Liver (tissue), 9 donors: ENCODE measurements around the gene VGLL3. TPM values are rescaled to one million over a fixed set of nuclear protein-coding genes. Genes with fewer than 3 reads are reported as not detected.

ENCODE experiments used
- DNase-seq: peaks from one replicate; pipeline ENCODE4 v3.0.0-alpha.2; 2017; ENCODE audit warnings: low spot score
- H3K27ac ChIP-seq, 2 donors: one replicate each; pipeline ENCODE4 v1.7.0; 2013; ENCODE audit warnings: inconsistent platforms in 2 of 2, low read length in 2 of 2, control low read depth in 1 of 2, low read depth in 1 of 2, mild to moderate bottlenecking in 1 of 2
- H3K27me3 ChIP-seq, 4 donors: one replicate each; pipeline versions ENCODE4 v1.6.1 to v1.7.0; 2013; ENCODE audit warnings: low read length in 3 of 4, inconsistent platforms in 1 of 4, mild to moderate bottlenecking in 1 of 4, moderate library complexity in 1 of 4; ENCODE audit not compliant: control insufficient read depth in 4 of 4, insufficient read depth in 4 of 4
- H3K36me3 ChIP-seq, 4 donors: one replicate each; pipeline versions ENCODE4 v1.6.1 to v1.7.0; 2013; ENCODE audit warnings: low read length in 3 of 4, mild to moderate bottlenecking in 3 of 4, low read depth in 1 of 4, moderate library complexity in 1 of 4; ENCODE audit not compliant: control insufficient read depth in 4 of 4, insufficient read depth in 3 of 4
- H3K4me1 ChIP-seq, 4 donors: one replicate each; pipeline versions ENCODE4 v1.6.1 to v1.7.0; 2013; ENCODE audit warnings: low read length in 3 of 4, mild to moderate bottlenecking in 3 of 4, moderate library complexity in 1 of 4; ENCODE audit not compliant: control insufficient read depth in 4 of 4, insufficient read depth in 4 of 4
- H3K4me3 ChIP-seq, 3 donors: one replicate each; pipeline versions ENCODE4 v1.6.1 to v1.7.0; 2013; ENCODE audit warnings: low read length in 3 of 3, control low read depth in 1 of 3, low read depth in 1 of 3, mild to moderate bottlenecking in 1 of 3
- H3K9ac ChIP-seq, 2 donors: one replicate each; pipeline ENCODE4 v1.7.0; 2013; ENCODE audit warnings: low read length in 2 of 2, mild to moderate bottlenecking in 2 of 2, moderate library complexity in 2 of 2, control low read depth in 1 of 2, low read depth in 1 of 2
- H3K9me3 ChIP-seq, 4 donors: one replicate each; pipeline versions ENCODE4 v1.6.1 to v1.7.0; 2013; ENCODE audit warnings: low read length in 3 of 4; ENCODE audit not compliant: control insufficient read depth in 4 of 4
- ATF3 ChIP-seq: IDR thresholded peaks from 2 replicates; pipeline ENCODE4 v1.6.1; 2016; ENCODE audit warnings: antibody characterized with exemption
- CTCF ChIP-seq: fragments of 150-350 bp; IDR thresholded peaks from 2 replicates; pipeline ENCODE4 v1.5.1; 2017; ENCODE audit warnings: improper control_type of control experiment, low read depth, low read length; ENCODE audit not compliant: missing input control
- EGR1 ChIP-seq, 2 donors: IDR thresholded peaks; 2 replicates each; pipeline ENCODE4 v1.6.1; 2016 to 2018; ENCODE audit warnings: antibody characterized with exemption in 2 of 2, low read depth in 2 of 2
- FOXA1 ChIP-seq: IDR thresholded peaks from 2 replicates; pipeline ENCODE4 v1.6.1; 2016; ENCODE audit warnings: antibody characterized with exemption
- FOXA2 ChIP-seq: IDR thresholded peaks from 2 replicates; pipeline ENCODE4 v1.6.1; 2016; ENCODE audit warnings: antibody characterized with exemption
- GABPA ChIP-seq, 2 donors: IDR thresholded peaks in 1 of 2; conservative IDR thresholded peaks in 1 of 2; 2 replicates each; pipeline ENCODE4 v1.6.1; 2016; ENCODE audit warnings: antibody characterized with exemption in 2 of 2, mild to moderate bottlenecking in 1 of 2, moderate library complexity in 1 of 2
- HNF4A ChIP-seq, 2 donors: conservative IDR thresholded peaks; 2 replicates each; pipeline ENCODE4 v1.6.1; 2016; ENCODE audit warnings: antibody characterized with exemption in 2 of 2, mild to moderate bottlenecking in 2 of 2
- HNF4G ChIP-seq: IDR thresholded peaks from 2 replicates; pipeline ENCODE4 v1.6.1; 2016; ENCODE audit warnings: antibody characterized with exemption
- JUND ChIP-seq, 2 donors: IDR thresholded peaks; 2 replicates each; pipeline ENCODE4 v1.6.1; 2016; ENCODE audit warnings: antibody characterized with exemption in 2 of 2
- NR2F2 ChIP-seq: IDR thresholded peaks from 2 replicates; pipeline ENCODE4 v1.6.1; 2016; ENCODE audit warnings: antibody characterized with exemption
- RAD21 ChIP-seq, 2 donors: IDR thresholded peaks; 2 replicates each; pipeline ENCODE4 v1.6.1; 2016; ENCODE audit warnings: antibody characterized with exemption in 2 of 2, mild to moderate bottlenecking in 2 of 2
- RXRA ChIP-seq, 2 donors: IDR thresholded peaks; 2 replicates each; pipeline ENCODE4 v1.6.1; 2017 to 2018; ENCODE audit warnings: antibody characterized with exemption in 2 of 2, mild to moderate bottlenecking in 1 of 2
- SP1 ChIP-seq: IDR thresholded peaks from 2 replicates; pipeline ENCODE4 v1.6.1; 2018; ENCODE audit warnings: antibody characterized with exemption, mild to moderate bottlenecking
- TAF1 ChIP-seq: conservative IDR thresholded peaks from 2 replicates; pipeline ENCODE4 v1.6.1; 2016; ENCODE audit warnings: antibody characterized with exemption, mild to moderate bottlenecking
- YY1 ChIP-seq: IDR thresholded peaks from 2 replicates; pipeline ENCODE4 v1.6.1; 2016; ENCODE audit warnings: antibody characterized with exemption, mild to moderate bottlenecking
- ZBTB33 ChIP-seq: IDR thresholded peaks from 2 replicates; pipeline ENCODE4 v1.6.1; 2016; ENCODE audit warnings: antibody characterized with exemption
- WGBS: extraction: QIAGEN DNeasy Blood & Tissue Kit; methylation state at CpG from one replicate; pipeline ENCODE4 v1.1.7; 2013; 5-methylcytosine and 5-hydroxymethylcytosine counted together
- polyA plus RNA-seq, 2 donors: library from polyadenylated mRNA; stranded (reverse) in 1 of 2; unstranded in 1 of 2; fragments of 200-250 nt in 1 of 2; fragments of >200 nt in 1 of 2; fragmentation: Nextera tagmentation in 1 of 2; extraction: Ambion mirVana in 1 of 2; gene quantifications; one replicate each; pipeline versions ENCODE4 v1.2.1 to v1.2.3, GENCODE V29; 2013 to 2015
- total RNA-seq, 2 donors: library from RNA; depleted of rRNA; stranded (reverse); fragments of >200 nt; gene quantifications; one replicate each; pipeline ENCODE4 v1.2.3, GENCODE V29; 2014
- TF ChIP-seq, protein P1 (sequence below): IDR thresholded peaks from 2 replicates; pipeline ENCODE4 v1.6.1; 2016; ENCODE audit warnings: antibody characterized with exemption
- TF ChIP-seq, protein P2 (sequence below): IDR thresholded peaks from 2 replicates; pipeline ENCODE4 v1.6.1; 2016; ENCODE audit warnings: antibody characterized with exemption, mild to moderate bottlenecking
- donor health status: healthy.
- donor health status: healthy.
- donor health status: healthy.
- donor health status: healthy.
- donor health status: healthy.

VGLL3 gene
- total and polyA plus RNA-seq, 4 donors = 0.08 to 1.3 (median 0.63) TPM

- Histone ChIP-seq H3K27me3 (peaks cover 0 to 15% (median 0%) of the 10 kb centered on the region in 4 donors), H3K4me1 (peaks cover 3 to 14% (median 8%) of the 10 kb centered on the region in 4 donors), H3K4me3 (no peak overlapping the region), H3K36me3 (no peaks in the 10 kb centered on the region), H3K27ac (no peak overlapping the region), H3K9ac (no peak overlapping the region), H3K9me3 (no peaks in the 10 kb centered on the region)
- TF ChIP-seq, protein P1, sequence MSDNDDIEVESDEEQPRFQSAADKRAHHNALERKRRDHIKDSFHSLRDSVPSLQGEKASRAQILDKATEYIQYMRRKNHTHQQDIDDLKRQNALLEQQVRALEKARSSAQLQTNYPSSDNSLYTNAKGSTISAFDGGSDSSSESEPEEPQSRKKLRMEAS = no peak
- TF ChIP-seq RAD21 (IDR thresholded peaks at IDR 0.05) (no peak), RXRA (IDR thresholded peaks at IDR 0.05) (no peak), SP1 (no peak), FOXA1 (no peak), HNF4A (conservative IDR thresholded peaks at IDR 0.05) (no peak), JUND (IDR thresholded peaks at IDR 0.05) (no peak), ZBTB33 (no peak), GABPA (IDR thresholded peaks at IDR 0.05 in 1 of 2, conservative IDR thresholded peaks at IDR 0.05 in 1 of 2) (no peak), CTCF (no peak), NR2F2 (no peak), ATF3 (no peak), YY1 (no peak), FOXA2 (no peak), EGR1 (IDR thresholded peaks at IDR 0.05; ENCODE audit: low read depth in 2 of 2) (no peak), HNF4G (no peak), TAF1 (no peak)
- TF ChIP-seq, protein P2, sequence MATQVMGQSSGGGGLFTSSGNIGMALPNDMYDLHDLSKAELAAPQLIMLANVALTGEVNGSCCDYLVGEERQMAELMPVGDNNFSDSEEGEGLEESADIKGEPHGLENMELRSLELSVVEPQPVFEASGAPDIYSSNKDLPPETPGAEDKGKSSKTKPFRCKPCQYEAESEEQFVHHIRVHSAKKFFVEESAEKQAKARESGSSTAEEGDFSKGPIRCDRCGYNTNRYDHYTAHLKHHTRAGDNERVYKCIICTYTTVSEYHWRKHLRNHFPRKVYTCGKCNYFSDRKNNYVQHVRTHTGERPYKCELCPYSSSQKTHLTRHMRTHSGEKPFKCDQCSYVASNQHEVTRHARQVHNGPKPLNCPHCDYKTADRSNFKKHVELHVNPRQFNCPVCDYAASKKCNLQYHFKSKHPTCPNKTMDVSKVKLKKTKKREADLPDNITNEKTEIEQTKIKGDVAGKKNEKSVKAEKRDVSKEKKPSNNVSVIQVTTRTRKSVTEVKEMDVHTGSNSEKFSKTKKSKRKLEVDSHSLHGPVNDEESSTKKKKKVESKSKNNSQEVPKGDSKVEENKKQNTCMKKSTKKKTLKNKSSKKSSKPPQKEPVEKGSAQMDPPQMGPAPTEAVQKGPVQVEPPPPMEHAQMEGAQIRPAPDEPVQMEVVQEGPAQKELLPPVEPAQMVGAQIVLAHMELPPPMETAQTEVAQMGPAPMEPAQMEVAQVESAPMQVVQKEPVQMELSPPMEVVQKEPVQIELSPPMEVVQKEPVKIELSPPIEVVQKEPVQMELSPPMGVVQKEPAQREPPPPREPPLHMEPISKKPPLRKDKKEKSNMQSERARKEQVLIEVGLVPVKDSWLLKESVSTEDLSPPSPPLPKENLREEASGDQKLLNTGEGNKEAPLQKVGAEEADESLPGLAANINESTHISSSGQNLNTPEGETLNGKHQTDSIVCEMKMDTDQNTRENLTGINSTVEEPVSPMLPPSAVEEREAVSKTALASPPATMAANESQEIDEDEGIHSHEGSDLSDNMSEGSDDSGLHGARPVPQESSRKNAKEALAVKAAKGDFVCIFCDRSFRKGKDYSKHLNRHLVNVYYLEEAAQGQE = no peak
- no peak for DNase-seq
- 38% methylated on average over 7 of the region's 7 CpGs for WGBS
Measured at GRCh38 chr3:86993704-86994103, 2.8 kb upstream of the VGLL3 start.
